HL-60 (cell line): ENCODE results near the gene SLC13A1.

ENCODE experiments used
- GABPA ChIP-seq: IDR thresholded peaks from 2 replicates; pipeline ENCODE4 v1.6.1; 2012; ENCODE audit warnings: low read depth
- TF ChIP-seq, protein P1 (sequence below): IDR thresholded peaks from one replicate; pipeline ENCODE4 v1.5.1; 2011; ENCODE audit warnings: low read length, control low read depth, inconsistent platforms; ENCODE audit not compliant: insufficient read depth
- TF ChIP-seq, protein P2 (sequence below): IDR thresholded peaks from 2 replicates; pipeline ENCODE4 v1.6.1; 2012; ENCODE audit warnings: low read depth; ENCODE audit not compliant: insufficient replicate concordance

DNA sequence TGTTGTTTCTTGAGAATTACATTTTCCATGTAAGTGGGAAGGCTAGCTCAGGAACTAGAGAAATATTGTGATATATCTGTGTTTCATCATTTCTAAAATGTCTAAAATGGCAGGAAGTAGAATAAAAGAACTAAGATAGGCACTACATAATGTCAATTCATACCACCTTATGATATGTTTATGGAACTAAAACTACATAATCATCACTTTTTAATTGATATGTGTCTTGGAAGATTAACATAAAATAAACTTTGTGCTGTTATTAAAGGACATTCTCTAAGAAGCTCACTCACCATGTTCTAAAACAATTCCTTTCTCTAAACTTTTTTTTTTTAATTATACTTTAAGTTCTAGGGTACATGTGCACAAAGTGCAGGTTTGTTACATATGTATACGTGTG, 120.7 kb downstream of the SLC13A1 start:
- TF ChIP-seq, protein P1, sequence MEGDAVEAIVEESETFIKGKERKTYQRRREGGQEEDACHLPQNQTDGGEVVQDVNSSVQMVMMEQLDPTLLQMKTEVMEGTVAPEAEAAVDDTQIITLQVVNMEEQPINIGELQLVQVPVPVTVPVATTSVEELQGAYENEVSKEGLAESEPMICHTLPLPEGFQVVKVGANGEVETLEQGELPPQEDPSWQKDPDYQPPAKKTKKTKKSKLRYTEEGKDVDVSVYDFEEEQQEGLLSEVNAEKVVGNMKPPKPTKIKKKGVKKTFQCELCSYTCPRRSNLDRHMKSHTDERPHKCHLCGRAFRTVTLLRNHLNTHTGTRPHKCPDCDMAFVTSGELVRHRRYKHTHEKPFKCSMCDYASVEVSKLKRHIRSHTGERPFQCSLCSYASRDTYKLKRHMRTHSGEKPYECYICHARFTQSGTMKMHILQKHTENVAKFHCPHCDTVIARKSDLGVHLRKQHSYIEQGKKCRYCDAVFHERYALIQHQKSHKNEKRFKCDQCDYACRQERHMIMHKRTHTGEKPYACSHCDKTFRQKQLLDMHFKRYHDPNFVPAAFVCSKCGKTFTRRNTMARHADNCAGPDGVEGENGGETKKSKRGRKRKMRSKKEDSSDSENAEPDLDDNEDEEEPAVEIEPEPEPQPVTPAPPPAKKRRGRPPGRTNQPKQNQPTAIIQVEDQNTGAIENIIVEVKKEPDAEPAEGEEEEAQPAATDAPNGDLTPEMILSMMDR, result no peak
- TF ChIP-seq, protein P2, sequence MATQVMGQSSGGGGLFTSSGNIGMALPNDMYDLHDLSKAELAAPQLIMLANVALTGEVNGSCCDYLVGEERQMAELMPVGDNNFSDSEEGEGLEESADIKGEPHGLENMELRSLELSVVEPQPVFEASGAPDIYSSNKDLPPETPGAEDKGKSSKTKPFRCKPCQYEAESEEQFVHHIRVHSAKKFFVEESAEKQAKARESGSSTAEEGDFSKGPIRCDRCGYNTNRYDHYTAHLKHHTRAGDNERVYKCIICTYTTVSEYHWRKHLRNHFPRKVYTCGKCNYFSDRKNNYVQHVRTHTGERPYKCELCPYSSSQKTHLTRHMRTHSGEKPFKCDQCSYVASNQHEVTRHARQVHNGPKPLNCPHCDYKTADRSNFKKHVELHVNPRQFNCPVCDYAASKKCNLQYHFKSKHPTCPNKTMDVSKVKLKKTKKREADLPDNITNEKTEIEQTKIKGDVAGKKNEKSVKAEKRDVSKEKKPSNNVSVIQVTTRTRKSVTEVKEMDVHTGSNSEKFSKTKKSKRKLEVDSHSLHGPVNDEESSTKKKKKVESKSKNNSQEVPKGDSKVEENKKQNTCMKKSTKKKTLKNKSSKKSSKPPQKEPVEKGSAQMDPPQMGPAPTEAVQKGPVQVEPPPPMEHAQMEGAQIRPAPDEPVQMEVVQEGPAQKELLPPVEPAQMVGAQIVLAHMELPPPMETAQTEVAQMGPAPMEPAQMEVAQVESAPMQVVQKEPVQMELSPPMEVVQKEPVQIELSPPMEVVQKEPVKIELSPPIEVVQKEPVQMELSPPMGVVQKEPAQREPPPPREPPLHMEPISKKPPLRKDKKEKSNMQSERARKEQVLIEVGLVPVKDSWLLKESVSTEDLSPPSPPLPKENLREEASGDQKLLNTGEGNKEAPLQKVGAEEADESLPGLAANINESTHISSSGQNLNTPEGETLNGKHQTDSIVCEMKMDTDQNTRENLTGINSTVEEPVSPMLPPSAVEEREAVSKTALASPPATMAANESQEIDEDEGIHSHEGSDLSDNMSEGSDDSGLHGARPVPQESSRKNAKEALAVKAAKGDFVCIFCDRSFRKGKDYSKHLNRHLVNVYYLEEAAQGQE, result no peak
- TF ChIP-seq GABPA, result no peak
